Nephron progenitor cell (in vitro differentiated cells): ENCODE data around the gene TMIGD2.
"Not testable (repeated sequence)": the region's sequence is repeated elsewhere in the genome, so short reads cannot be mapped to it uniquely, and the experiment has no call there.

Experiments used
- DNase-seq: peaks from one replicate; pipeline ENCODE4 v3.0.0; 2021
- H3K27ac Mint-ChIP-seq: 2 replicates; pipeline ENCODE4 v1.8.0; 2021; ENCODE audit warnings: mild to moderate bottlenecking, moderate library complexity, mixed read lengths
- H3K27me3 Mint-ChIP-seq: 2 replicates; pipeline ENCODE4 v1.8.0; 2021; ENCODE audit warnings: mild to moderate bottlenecking, low read depth, mixed read lengths; ENCODE audit not compliant: poor library complexity
- H3K36me3 Mint-ChIP-seq: 2 replicates; pipeline ENCODE4 v1.8.0; 2021; ENCODE audit warnings: low read depth, mixed read lengths
- H3K4me1 Mint-ChIP-seq: 2 replicates; pipeline ENCODE4 v1.8.0; 2021; ENCODE audit warnings: mixed read lengths
- H3K4me3 Mint-ChIP-seq: 2 replicates; pipeline ENCODE4 v1.8.0; 2021; ENCODE audit warnings: mild to moderate bottlenecking, moderate library complexity, mixed read lengths
- H3K9me3 Mint-ChIP-seq: 2 replicates; pipeline ENCODE4 v1.8.0; 2021; ENCODE audit warnings: mild to moderate bottlenecking, moderate library complexity, mixed read lengths
- TF ChIP-seq, protein P1 (sequence below): fragments of 200-600 bp; sonication (generic); IDR thresholded peaks from 2 replicates; pipeline ENCODE4 v1.5.0; 2021; ENCODE audit warnings: antibody characterized with exemption

Gene TMIGD2, protein sequence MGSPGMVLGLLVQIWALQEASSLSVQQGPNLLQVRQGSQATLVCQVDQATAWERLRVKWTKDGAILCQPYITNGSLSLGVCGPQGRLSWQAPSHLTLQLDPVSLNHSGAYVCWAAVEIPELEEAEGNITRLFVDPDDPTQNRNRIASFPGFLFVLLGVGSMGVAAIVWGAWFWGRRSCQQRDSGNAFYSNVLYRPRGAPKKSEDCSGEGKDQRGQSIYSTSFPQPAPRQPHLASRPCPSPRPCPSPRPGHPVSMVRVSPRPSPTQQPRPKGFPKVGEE

DNA sequence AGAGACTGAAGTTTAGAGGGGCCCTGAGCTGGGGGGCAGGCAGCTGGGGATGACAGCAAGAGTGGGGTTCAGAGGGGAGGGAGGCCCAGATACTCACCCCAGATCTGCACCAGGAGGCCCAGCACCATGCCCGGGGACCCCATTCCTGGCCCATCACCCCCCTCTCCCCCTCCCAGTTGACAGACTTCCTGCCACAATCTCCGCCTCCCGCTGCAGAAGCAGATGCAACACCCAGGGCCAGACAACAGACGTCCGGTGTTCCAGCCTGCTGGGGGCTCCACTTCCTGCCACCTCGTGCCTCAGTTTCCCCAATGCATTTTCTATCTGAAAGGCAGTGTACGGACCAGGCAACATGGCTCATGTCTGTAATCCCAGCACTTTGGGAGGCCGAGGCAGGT, at the start of gene TMIGD2:
Gene TMIGD2 (minus strand): TSS at position 147 of the 398 bp plus-strand sequence. CDS start 4 bp downstream, at position 143.
- no peaks in the 10 kb centered on the region for H3K9me3 Mint-ChIP-seq
- TF ChIP-seq, protein P1, sequence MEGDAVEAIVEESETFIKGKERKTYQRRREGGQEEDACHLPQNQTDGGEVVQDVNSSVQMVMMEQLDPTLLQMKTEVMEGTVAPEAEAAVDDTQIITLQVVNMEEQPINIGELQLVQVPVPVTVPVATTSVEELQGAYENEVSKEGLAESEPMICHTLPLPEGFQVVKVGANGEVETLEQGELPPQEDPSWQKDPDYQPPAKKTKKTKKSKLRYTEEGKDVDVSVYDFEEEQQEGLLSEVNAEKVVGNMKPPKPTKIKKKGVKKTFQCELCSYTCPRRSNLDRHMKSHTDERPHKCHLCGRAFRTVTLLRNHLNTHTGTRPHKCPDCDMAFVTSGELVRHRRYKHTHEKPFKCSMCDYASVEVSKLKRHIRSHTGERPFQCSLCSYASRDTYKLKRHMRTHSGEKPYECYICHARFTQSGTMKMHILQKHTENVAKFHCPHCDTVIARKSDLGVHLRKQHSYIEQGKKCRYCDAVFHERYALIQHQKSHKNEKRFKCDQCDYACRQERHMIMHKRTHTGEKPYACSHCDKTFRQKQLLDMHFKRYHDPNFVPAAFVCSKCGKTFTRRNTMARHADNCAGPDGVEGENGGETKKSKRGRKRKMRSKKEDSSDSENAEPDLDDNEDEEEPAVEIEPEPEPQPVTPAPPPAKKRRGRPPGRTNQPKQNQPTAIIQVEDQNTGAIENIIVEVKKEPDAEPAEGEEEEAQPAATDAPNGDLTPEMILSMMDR, result no peak
- H3K36me3 Mint-ChIP-seq, result peaks cover 8% of the 10 kb centered on the region
- H3K27me3 Mint-ChIP-seq, result peaks cover 17% of the 10 kb centered on the region
- H3K4me3 Mint-ChIP-seq, result peak within 1 kb of the TSS; percentile 33
- DNase-seq, result no peak
- peak within 1 kb of the TSS; percentile 57 for H3K27ac Mint-ChIP-seq
- H3K4me1 Mint-ChIP-seq, result peaks cover 33% of the 10 kb centered on the region

DNA sequence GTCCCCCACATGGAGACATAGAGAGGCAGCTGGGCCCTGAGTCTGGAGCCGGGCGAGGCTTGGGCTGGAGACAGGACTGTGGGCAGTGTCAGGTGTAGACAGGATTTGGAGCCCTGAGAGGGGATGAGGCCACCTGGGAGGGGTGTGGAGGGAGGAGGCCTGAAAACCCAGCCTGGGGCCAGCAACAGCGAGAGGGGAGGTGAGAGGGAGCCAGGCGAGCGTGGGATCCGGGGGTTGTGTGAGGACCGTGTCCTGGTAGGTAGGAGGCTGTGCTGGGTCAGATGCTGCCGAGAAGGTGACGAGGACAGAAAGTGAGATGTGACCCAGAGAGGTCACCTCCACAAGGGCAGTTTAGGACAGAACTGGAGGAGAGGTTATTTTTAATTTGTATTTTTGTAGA, 48.5 kb upstream of the TMIGD2 start:
- Mint-ChIP-seq H3K4me3 (no peak overlapping the region), H3K9me3 (no peaks in the 10 kb centered on the region), H3K4me1 (peaks cover 5% of the 10 kb centered on the region), H3K27me3 (no peaks in the 10 kb centered on the region), H3K27ac (peak overlapping the region; percentile 81), H3K36me3 (peaks cover 46% of the 10 kb centered on the region)
- TF ChIP-seq, protein P1, result no peak
- DNase-seq, result no peak

DNA sequence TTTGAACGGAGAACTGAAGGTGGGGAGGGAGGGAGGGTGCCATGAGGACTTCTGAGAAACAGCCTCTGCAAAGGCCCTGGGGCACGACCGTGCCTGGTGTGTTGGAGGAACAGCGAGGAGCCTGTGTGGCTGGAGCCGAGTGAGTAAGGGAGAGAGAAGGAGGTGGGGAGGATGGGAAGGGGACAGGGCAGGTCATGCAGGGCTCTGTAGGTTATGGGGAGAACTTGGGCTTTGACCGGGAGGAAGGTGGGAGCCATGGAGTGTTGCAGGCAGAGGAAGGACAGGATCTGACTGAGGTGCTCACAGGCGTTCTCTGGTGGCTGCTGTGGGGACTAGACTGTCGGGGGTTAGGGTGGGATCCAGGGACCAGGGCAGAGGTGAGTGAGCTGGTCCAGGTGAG, 47.9 kb upstream of the TMIGD2 start:
- Mint-ChIP-seq H3K4me3 (no peak overlapping the region), H3K36me3 (peaks cover 51% of the 10 kb centered on the region), H3K27ac (peak overlapping the region; percentile 81), H3K9me3 (no peaks in the 10 kb centered on the region), H3K27me3 (no peaks in the 10 kb centered on the region), H3K4me1 (peaks cover 5% of the 10 kb centered on the region)
- no peak for DNase-seq
- TF ChIP-seq, protein P1, result no peak

DNA sequence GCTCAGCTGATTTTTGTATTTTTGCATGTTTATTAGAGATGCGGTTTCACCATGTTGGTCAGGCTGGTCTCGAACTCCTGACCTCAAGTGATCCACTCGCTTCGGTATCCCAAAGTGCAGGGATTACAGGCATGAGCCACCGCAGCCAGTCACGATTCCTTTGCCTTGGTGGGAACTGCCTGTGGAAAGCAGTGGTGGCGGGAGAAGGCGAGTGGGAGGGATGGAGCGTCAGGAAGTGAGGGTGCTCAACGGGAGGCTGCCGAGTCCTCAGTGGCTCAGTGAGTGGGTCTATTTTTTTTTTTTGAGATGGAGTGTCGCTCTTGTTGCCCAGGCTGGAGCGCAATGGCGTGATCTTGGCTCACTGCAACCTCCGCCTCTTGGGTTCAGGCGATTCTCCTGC, 47.0 kb upstream of the TMIGD2 start:
- not testable (repeated sequence) for DNase-seq, H3K27me3 Mint-ChIP-seq, H3K4me1 Mint-ChIP-seq, H3K9me3 Mint-ChIP-seq, H3K27ac Mint-ChIP-seq, H3K4me3 Mint-ChIP-seq
- peaks cover 51% of the 10 kb centered on the region for H3K36me3 Mint-ChIP-seq

DNA sequence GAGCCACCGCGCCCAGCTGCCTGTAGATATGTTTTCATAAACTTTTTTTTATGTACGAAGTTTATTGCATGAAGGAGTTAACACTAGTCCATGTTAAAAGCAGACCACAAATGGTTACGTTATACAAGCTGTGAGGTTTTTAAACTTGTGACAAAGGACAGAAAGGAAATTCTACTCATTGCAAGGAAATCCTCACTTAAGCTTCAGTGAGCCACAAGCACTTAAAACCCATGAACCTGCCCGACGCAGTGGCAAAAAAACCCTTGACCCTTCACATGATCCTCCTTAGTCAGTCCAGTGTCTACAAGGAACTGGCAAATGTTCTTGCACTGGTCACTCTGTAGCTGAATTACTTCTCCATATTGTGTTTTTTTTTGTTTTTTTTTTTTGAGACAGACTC, 45.3 kb upstream of the TMIGD2 start:
- Mint-ChIP-seq H3K36me3 (peaks cover 51% of the 10 kb centered on the region), H3K4me3 (no peak overlapping the region), H3K27me3 (no peaks in the 10 kb centered on the region), H3K27ac (no peak overlapping the region), H3K9me3 (no peaks in the 10 kb centered on the region), H3K4me1 (peaks cover 1% of the 10 kb centered on the region)
- DNase-seq, result no peak
- TF ChIP-seq, protein P1, result no peak

DNA sequence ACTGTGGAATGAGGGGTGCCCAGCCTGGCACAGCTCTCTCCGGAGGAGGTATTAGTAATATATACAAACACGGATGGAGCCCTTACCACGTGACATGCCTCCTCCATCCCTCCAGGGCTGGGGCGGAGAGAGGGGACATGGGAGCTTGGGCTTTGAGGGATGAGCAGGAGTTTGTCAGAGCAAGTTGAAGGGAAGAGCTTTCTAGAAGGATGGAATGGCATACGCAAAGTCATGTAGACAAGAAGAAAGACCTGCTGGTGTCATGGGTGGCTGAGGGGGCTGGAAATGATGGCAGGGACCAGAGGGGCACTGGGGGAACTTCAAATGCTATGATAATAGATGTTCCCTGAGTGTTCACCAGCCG, 43.8 kb upstream of the TMIGD2 start:
- Mint-ChIP-seq H3K4me1 (peaks cover 13% of the 10 kb centered on the region), H3K27ac (no peak overlapping the region), H3K27me3 (no peaks in the 10 kb centered on the region), H3K9me3 (no peaks in the 10 kb centered on the region), H3K36me3 (peaks cover 51% of the 10 kb centered on the region), H3K4me3 (no peak overlapping the region)
- DNase-seq, result no peak
- TF ChIP-seq, protein P1, result no peak
